ENCODE results near the gene ISLR2.
"Not testable (repeated sequence)": the region's sequence is repeated elsewhere in the genome, so short reads cannot be mapped to it uniquely, and the experiment has no call there.

ISLR2 gene

GRCh38 chr15:74157868-74158827, 27.8 kb downstream of the ISLR2 start:
- no peak for DNase-seq

- DNase-seq: no peak
These were observed 28.7 kb downstream of the ISLR2 start for GRCh38 chr15:74158855-74159650.

GRCh38 chr15:74159773-74160172, 29.4 kb downstream of the ISLR2 start:
- no peak for DNase-seq

GRCh38 chr15:74160390-74160789, 30.0 kb downstream of the ISLR2 start:
- DNase-seq: not testable (repeated sequence)

- not testable (repeated sequence) for DNase-seq
These were observed 31.8 kb downstream of the ISLR2 start for GRCh38 chr15:74162195-74162536.

- no peak for DNase-seq
These were observed 35.1 kb downstream of the ISLR2 start for GRCh38 chr15:74165461-74165860.

GRCh38 chr15:74167891-74168331, 37.5 kb downstream of the ISLR2 start:
- DNase-seq: no peak

- no peak for DNase-seq
These were observed 38.3 kb downstream of the ISLR2 start for GRCh38 chr15:74168711-74169126.

- DNase-seq: no peak
These were observed 39.9 kb downstream of the ISLR2 start for GRCh38 chr15:74170071-74170844.

GRCh38 chr15:74170875-74171578, 40.6 kb downstream of the ISLR2 start:
- no peak for DNase-seq

- no peak for DNase-seq
These were observed 41.7 kb downstream of the ISLR2 start for GRCh38 chr15:74171965-74172541.

- no peak for DNase-seq
These were observed 42.5 kb downstream of the ISLR2 start for GRCh38 chr15:74172701-74173379.

- no peak for DNase-seq
These were observed 43.2 kb downstream of the ISLR2 start, which contains the start of gene ISLR for GRCh38 chr15:74173380-74174218. ISLR (plus strand) TSS chr15:74173710; CDS start chr15:74174859, 1,149 bp downstream.

GRCh38 chr15:74174219-74174957, 44.0 kb downstream of the ISLR2 start:
- DNase-seq: no peak

GRCh38 chr15:74174958-74175253, 44.5 kb downstream of the ISLR2 start:
- no peak for DNase-seq

GRCh38 chr15:74175271-74176191, 45.1 kb downstream of the ISLR2 start:
- DNase-seq: no peak

GRCh38 chr15:74176262-74177214, 46.2 kb downstream of the ISLR2 start:
- no peak for DNase-seq

All from NCI-H226 (cell line).